ENCODE results near the gene NPL.

- no peak for TF ChIP-seq CTCF (IDR thresholded peaks at IDR 0.05; ENCODE audit: insufficient read depth, low read length)
- TF ChIP-seq REST (IDR thresholded peaks at IDR 0.05; ENCODE audit: insufficient replicate concordance, low read depth), result no peak
- no peak for TF ChIP-seq GABPA (IDR thresholded peaks at IDR 0.05; ENCODE audit: low read depth)
Observed at GRCh38 chr1:182841368-182841988, 51.9 kb downstream of the NPL start.

All from HL-60 (cell line).